ENCODE results near the gene LINC00237.

DNA sequence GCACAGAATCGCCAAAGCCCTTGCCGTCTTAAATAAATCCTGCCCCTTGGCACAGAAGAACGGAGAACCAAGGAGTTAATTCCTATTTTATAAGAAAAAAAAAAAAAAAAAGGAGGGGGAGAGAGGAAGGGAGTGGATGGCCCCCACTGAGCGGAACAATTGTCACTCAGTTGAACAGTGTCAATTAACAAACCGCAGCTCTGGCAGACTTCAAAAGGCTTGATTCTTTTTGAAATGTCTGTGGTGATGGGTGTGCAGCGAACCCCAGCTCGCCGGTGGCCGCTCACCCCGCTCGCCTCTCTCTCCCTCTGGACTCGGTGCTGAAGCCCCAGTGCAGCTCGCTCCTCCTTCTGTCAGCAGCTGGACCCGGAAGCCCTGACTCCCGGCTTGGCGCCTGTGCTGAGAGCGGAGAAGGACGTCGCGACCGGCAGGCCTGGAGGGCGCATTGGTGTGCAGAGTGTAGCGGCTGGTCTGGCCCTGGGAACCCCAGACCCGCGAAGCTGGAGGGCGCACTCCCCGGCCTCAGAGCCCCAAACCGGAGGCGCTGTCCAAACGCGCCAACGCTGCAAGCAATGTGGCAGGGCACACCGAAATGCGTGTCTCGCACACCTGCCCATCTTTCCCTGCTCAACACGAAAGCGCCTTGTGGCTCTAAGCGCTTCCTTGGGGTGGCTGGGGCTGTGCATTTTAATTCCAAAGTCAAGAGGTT, 3.4 kb downstream of the LINC00237 start:
- TF ChIP-seq CTCF (IDR thresholded peaks at IDR 0.05): no peak
- TF ChIP-seq POLR2A (IDR thresholded peaks at IDR 0.05): no peak
- no peak for TF ChIP-seq POLR2AphosphoS5 (IDR thresholded peaks at IDR 0.05; ENCODE audit: insufficient read depth in 1 of 2, low read depth in 1 of 2)
